SK-N-SH (cell line): ENCODE measurements around the gene SMIM24.
"Not testable (repeated sequence)": the region's sequence is repeated elsewhere in the genome, so short reads cannot be mapped to it uniquely, and the experiment has no call there.

ENCODE experiments used
- CTCF ChIP-seq: fragments of 200-600 bp; sonication (generic); IDR thresholded peaks from 2 replicates; pipeline ENCODE4 v1.6.1; 2017; ENCODE audit warnings: antibody characterized with exemption, mild to moderate bottlenecking, moderate library complexity
- EP300 ChIP-seq, 2 experiments: IDR thresholded peaks; 2 replicates each; pipeline versions ENCODE4 v1.4.0 to v1.6.1; 2012; ENCODE audit warnings: borderline replicate concordance in 1 of 2, low read depth in 1 of 2, low read length in 1 of 2
- GATA2 ChIP-seq: sonication (generic); formaldehyde crosslinking; IDR thresholded peaks from 2 replicates; pipeline ENCODE4 v1.5.0; 2020; ENCODE audit warnings: mild to moderate bottlenecking, missing genetic modification reagents
- MXI1 ChIP-seq: IDR thresholded peaks from 2 replicates; pipeline ENCODE4 v1.6.1; 2012; ENCODE audit warnings: mild to moderate bottlenecking, low read depth, low read length, improper control_type of control experiment
- RAD21 ChIP-seq: IDR thresholded peaks from 2 replicates; pipeline ENCODE4 v1.6.1; 2012; ENCODE audit warnings: mild to moderate bottlenecking, low read length
- RCOR1 ChIP-seq: fragments of 150-350 bp; IDR thresholded peaks from 2 replicates; pipeline ENCODE4 v1.6.1; 2017; ENCODE audit warnings: antibody characterized with exemption, low read length
- RXRA ChIP-seq: IDR thresholded peaks from 2 replicates; pipeline ENCODE4 v1.4.0; 2012; ENCODE audit warnings: low read depth, mild to moderate bottlenecking, borderline replicate concordance
- SIN3A ChIP-seq: IDR thresholded peaks from 2 replicates; pipeline ENCODE4 v1.6.1; 2012; ENCODE audit warnings: low read depth, mild to moderate bottlenecking, low read length, moderate library complexity, borderline replicate concordance
- TAF1 ChIP-seq: IDR thresholded peaks from 2 replicates; pipeline ENCODE4 v1.6.1; 2012; ENCODE audit warnings: low read depth, mild to moderate bottlenecking, low read length, moderate library complexity, borderline replicate concordance
- TCF12 ChIP-seq: IDR thresholded peaks from 2 replicates; pipeline ENCODE4 v1.4.0; 2012
- USF1 ChIP-seq: IDR thresholded peaks from 2 replicates; pipeline ENCODE4 v1.4.0; 2012; ENCODE audit warnings: low read depth, borderline replicate concordance
- USF2 ChIP-seq: fragments of 150-350 bp; IDR thresholded peaks from 2 replicates; pipeline ENCODE4 v1.6.1; 2017; ENCODE audit warnings: antibody characterized with exemption, low read length, low read depth, borderline replicate concordance

- not testable (repeated sequence) for TF ChIP-seq TCF12; RCOR1; TAF1; CTCF; USF2; SIN3A; RAD21; EP300 (IDR thresholded peaks at IDR 0.05; ENCODE audit: borderline replicate concordance in 1 of 2, low read depth in 1 of 2, low read length in 1 of 2); GATA2 (CRISPR knock-in tag); RXRA; USF1; MXI1
Observed at GRCh38 chr19:3430366-3430680, 50.0 kb downstream of the SMIM24 start.
